Prostate gland (tissue), 2 donors: ENCODE data around the gene TRAPPC11.
A peak's percentile ranks its signal among the peaks of the same experiment; 100 is the strongest.

ENCODE experiments used
- CTCF ChIP-seq, 4 experiments: fragments of 200-600 bp in 2 of 4; fragments of 450-650 bp in 2 of 4; sonication (generic) in 2 of 4; IDR thresholded peaks; 1 replicate in 3 of 4; 2 replicates in 1 of 4; pipeline ENCODE4 v1.5.1; 2016 to 2019; ENCODE audit warnings: antibody characterized with exemption in 4 of 4, mild to moderate bottlenecking in 2 of 4, moderate library complexity in 2 of 4
- POLR2A ChIP-seq: fragments of 450-650 bp; IDR thresholded peaks from one replicate; pipeline ENCODE4 v1.6.1; 2016; ENCODE audit warnings: antibody characterized with exemption, mild to moderate bottlenecking
- POLR2AphosphoS5 ChIP-seq: sonication (generic); formaldehyde crosslinking; IDR thresholded peaks from one replicate; pipeline ENCODE4 v1.6.1; 2017; ENCODE audit warnings: antibody characterized with exemption

GRCh38 chr4:183760326-183760725 lies 101.2 kb downstream of the TRAPPC11 start:
- TF ChIP-seq CTCF (IDR thresholded peaks at IDR 0.05) (no peak), POLR2AphosphoS5 (peak; percentile 35), POLR2A (no peak)
